ENCODE measurements around the gene FAM163B.

GRCh38 chr9:133607976-133608375, 1.2 kb downstream of the FAM163B start:
- no peak for TF ChIP-seq POLR2AphosphoS5 (IDR thresholded peaks at IDR 0.05; ENCODE audit: borderline replicate concordance, low read depth, low read length)
- TF ChIP-seq EZH2 (IDR thresholded peaks at IDR 0.05): no peak

All from SK-N-MC (cell line).